ENCODE results near the gene LGMN.
A peak's percentile ranks its signal among the peaks of the same experiment; 100 is the strongest.
"Not testable (repeated sequence)": the region's sequence is repeated elsewhere in the genome, so short reads cannot be mapped to it uniquely, and the experiment has no call there.

LGMN gene

GRCh38 chr14:92760524-92760805 lies 12.0 kb upstream of the LGMN start:
- DNase-seq (ENCODE audit: low read depth in 2 of 2) = no peak

- no peak for DNase-seq (ENCODE audit: low read depth in 2 of 2)
Observed at GRCh38 chr14:92759679-92760523, 11.5 kb upstream of the LGMN start.

GRCh38 chr14:92759300-92759678 lies 10.9 kb upstream of the LGMN start:
- no peak for DNase-seq (ENCODE audit: low read depth in 2 of 2)

- DNase-seq (ENCODE audit: low read depth in 2 of 2) = no peak
Observed at GRCh38 chr14:92756446-92756845, 8.0 kb upstream of the LGMN start.

- DNase-seq (ENCODE audit: low read depth in 2 of 2) = no peak
Observed at GRCh38 chr14:92755495-92755894, 7.1 kb upstream of the LGMN start.

GRCh38 chr14:92754966-92755365 lies 6.5 kb upstream of the LGMN start:
- DNase-seq (ENCODE audit: low read depth in 2 of 2) = no peak

- DNase-seq (ENCODE audit: low read depth in 2 of 2) = no peak
Observed at GRCh38 chr14:92753250-92753649, 4.8 kb upstream of the LGMN start.

- DNase-seq (ENCODE audit: low read depth in 2 of 2) = no peak
Observed at GRCh38 chr14:92751819-92752218, 3.4 kb upstream of the LGMN start.

- no peak for DNase-seq (ENCODE audit: low read depth in 2 of 2)
Observed at GRCh38 chr14:92750994-92751400, 2.6 kb upstream of the LGMN start.

GRCh38 chr14:92750222-92750728 lies 1.8 kb upstream of the LGMN start:
- DNase-seq (ENCODE audit: low read depth in 2 of 2) = not testable (repeated sequence)

- DNase-seq (ENCODE audit: low read depth in 2 of 2) = no peak
Observed at GRCh38 chr14:92747701-92748258, 647 bp downstream of the LGMN start.

- no peak for DNase-seq (ENCODE audit: low read depth in 2 of 2)
Observed at GRCh38 chr14:92744198-92744597, 4.2 kb downstream of the LGMN start.

GRCh38 chr14:92740440-92740839 lies 8.0 kb downstream of the LGMN start:
- no peak for DNase-seq (ENCODE audit: low read depth in 2 of 2)

GRCh38 chr14:92737619-92738188 lies 10.7 kb downstream of the LGMN start:
- no peak for DNase-seq (ENCODE audit: low read depth in 2 of 2)

- no peak for DNase-seq (ENCODE audit: low read depth in 2 of 2)
Observed at GRCh38 chr14:92737206-92737605, 11.2 kb downstream of the LGMN start.

- DNase-seq (ENCODE audit: low read depth in 2 of 2) = no peak
Observed at GRCh38 chr14:92735344-92735743, 13.1 kb downstream of the LGMN start.

- DNase-seq (ENCODE audit: low read depth in 2 of 2) = no peak
Observed at GRCh38 chr14:92734618-92735017, 13.8 kb downstream of the LGMN start.

- no peak for DNase-seq (ENCODE audit: low read depth in 2 of 2)
Observed at GRCh38 chr14:92733007-92733406, 15.4 kb downstream of the LGMN start.

GRCh38 chr14:92731622-92732115 lies 16.8 kb downstream of the LGMN start:
- no peak for DNase-seq (ENCODE audit: low read depth in 2 of 2)

GRCh38 chr14:92729634-92730358 lies 18.6 kb downstream of the LGMN start:
- DNase-seq (ENCODE audit: low read depth in 2 of 2) = peak in 1 of 2 donors; percentile 41

GRCh38 chr14:92728759-92729364 lies 19.6 kb downstream of the LGMN start:
- peak; percentile 27 to 62 for DNase-seq (ENCODE audit: low read depth in 2 of 2)

GRCh38 chr14:92726933-92727262 lies 21.5 kb downstream of the LGMN start:
- DNase-seq (ENCODE audit: low read depth in 2 of 2) = no peak

Measured in stimulated activated CD8-positive, alpha-beta memory T cell treated with anti-CD3 and anti-CD28 coated beads, Interleukin-15, amount 100 ng/mL, for 48 hours (primary cell).